T-helper 1 cell treated with Interleukin-12 subunit alpha and Interleukin-12 subunit beta and Interleukin-4 antibody, amounts not matched to agents 30 μg/mL and 1 μg/mL, for 36 hours (primary cell): ENCODE data around the gene KCNG1.
A peak's percentile ranks its signal among the peaks of the same experiment; 100 is the strongest.
"Not testable (repeated sequence)": the region's sequence is repeated elsewhere in the genome, so short reads cannot be mapped to it uniquely, and the experiment has no call there.

ENCODE experiments used
- H3K27ac Mint-ChIP-seq: one replicate; pipeline ENCODE4 v1.8.0; 2021; ENCODE audit warnings: mild to moderate bottlenecking, mixed read lengths
- H3K27me3 Mint-ChIP-seq: one replicate; pipeline ENCODE4 v1.8.0; 2021; ENCODE audit warnings: low read depth, mixed read lengths
- H3K36me3 Mint-ChIP-seq: one replicate; pipeline ENCODE4 v1.8.0; 2021; ENCODE audit warnings: low read depth, mixed read lengths
- H3K4me1 Mint-ChIP-seq: one replicate; pipeline ENCODE4 v1.8.0; 2021; ENCODE audit warnings: low read depth, mixed read lengths
- H3K4me3 Mint-ChIP-seq: one replicate; pipeline ENCODE4 v1.8.0; 2021; ENCODE audit warnings: mild to moderate bottlenecking, moderate library complexity, mixed read lengths
- H3K9me3 Mint-ChIP-seq: one replicate; pipeline ENCODE4 v1.8.0; 2021; ENCODE audit warnings: mixed read lengths

The KCNG1 gene

GRCh38 chr20:51022803-51023616 is at the start of gene KCNG1:
Gene KCNG1, minus strand, starts transcription at chr20:51023107. Its CDS starts 12,769 bp downstream, at chr20:51010338.
- Mint-ChIP-seq H3K36me3 (no peaks in the 10 kb centered on the region), H3K27ac (peak within 1 kb of the TSS; percentile 55), H3K4me1 (peaks cover 7% of the 10 kb centered on the region), H3K9me3 (no peaks in the 10 kb centered on the region), H3K4me3 (peak within 1 kb of the TSS; percentile 68), H3K27me3 (peaks cover 73% of the 10 kb centered on the region)

- H3K9me3 Mint-ChIP-seq: peaks cover 2% of the 10 kb centered on the region
- H3K36me3 Mint-ChIP-seq: no peaks in the 10 kb centered on the region
- no peak overlapping the region for H3K27ac Mint-ChIP-seq
- H3K27me3 Mint-ChIP-seq: peaks cover 9% of the 10 kb centered on the region
- H3K4me1 Mint-ChIP-seq: no peaks in the 10 kb centered on the region
- H3K4me3 Mint-ChIP-seq: no peak overlapping the region
Observed at GRCh38 chr20:51070621-51071020, 47.7 kb upstream of the KCNG1 start.

- no peaks in the 10 kb centered on the region for H3K4me1 Mint-ChIP-seq
- peaks cover 1% of the 10 kb centered on the region for H3K36me3 Mint-ChIP-seq
- peaks cover 3% of the 10 kb centered on the region for H3K27me3 Mint-ChIP-seq
- H3K9me3 Mint-ChIP-seq: peaks cover 4% of the 10 kb centered on the region
- H3K4me3 Mint-ChIP-seq: no peak overlapping the region
- no peak overlapping the region for H3K27ac Mint-ChIP-seq
Observed at GRCh38 chr20:51067792-51068191, 44.9 kb upstream of the KCNG1 start.

GRCh38 chr20:51065615-51066014 is 42.7 kb upstream of the KCNG1 start:
- H3K9me3 Mint-ChIP-seq: peaks cover 4% of the 10 kb centered on the region
- no peak overlapping the region for H3K4me3 Mint-ChIP-seq
- H3K27ac Mint-ChIP-seq: no peak overlapping the region
- peaks cover 3% of the 10 kb centered on the region for H3K27me3 Mint-ChIP-seq
- H3K4me1 Mint-ChIP-seq: no peaks in the 10 kb centered on the region
- H3K36me3 Mint-ChIP-seq: peaks cover 1% of the 10 kb centered on the region

- H3K4me3 Mint-ChIP-seq: no peak overlapping the region
- H3K27ac Mint-ChIP-seq: no peak overlapping the region
- H3K9me3 Mint-ChIP-seq: peaks cover 4% of the 10 kb centered on the region
- peaks cover 1% of the 10 kb centered on the region for H3K36me3 Mint-ChIP-seq
- H3K4me1 Mint-ChIP-seq: no peaks in the 10 kb centered on the region
- H3K27me3 Mint-ChIP-seq: peaks cover 3% of the 10 kb centered on the region
Observed at GRCh38 chr20:51064137-51064536, 41.2 kb upstream of the KCNG1 start.

GRCh38 chr20:51062065-51062464 is 39.2 kb upstream of the KCNG1 start:
- peaks cover 1% of the 10 kb centered on the region for H3K36me3 Mint-ChIP-seq
- no peaks in the 10 kb centered on the region for H3K4me1 Mint-ChIP-seq
- peaks cover 10% of the 10 kb centered on the region for H3K27me3 Mint-ChIP-seq
- H3K27ac Mint-ChIP-seq: no peak overlapping the region
- no peak overlapping the region for H3K4me3 Mint-ChIP-seq
- peaks cover 4% of the 10 kb centered on the region for H3K9me3 Mint-ChIP-seq

- Mint-ChIP-seq H3K9me3 (peaks cover 4% of the 10 kb centered on the region), H3K27me3 (peaks cover 11% of the 10 kb centered on the region), H3K27ac (no peak overlapping the region), H3K36me3 (peaks cover 1% of the 10 kb centered on the region), H3K4me3 (no peak overlapping the region), H3K4me1 (no peaks in the 10 kb centered on the region)
Observed at GRCh38 chr20:51061418-51062045, 38.6 kb upstream of the KCNG1 start.

GRCh38 chr20:51060301-51060700 is 37.4 kb upstream of the KCNG1 start:
- H3K4me1 Mint-ChIP-seq: no peaks in the 10 kb centered on the region

GRCh38 chr20:51059862-51060261 is 37.0 kb upstream of the KCNG1 start:
- Mint-ChIP-seq H3K4me3 (no peak overlapping the region), H3K27ac (no peak overlapping the region), H3K4me1 (no peaks in the 10 kb centered on the region), H3K9me3 (no peaks in the 10 kb centered on the region), H3K27me3 (peaks cover 10% of the 10 kb centered on the region), H3K36me3 (peaks cover 1% of the 10 kb centered on the region)

More at GRCh38 chr20:51060301-51060700, 37.4 kb upstream of the KCNG1 start:
- H3K27ac Mint-ChIP-seq: no peak overlapping the region
- peaks cover 7% of the 10 kb centered on the region for H3K27me3 Mint-ChIP-seq
- H3K4me3 Mint-ChIP-seq: no peak overlapping the region
- H3K36me3 Mint-ChIP-seq: peaks cover 1% of the 10 kb centered on the region
- no peaks in the 10 kb centered on the region for H3K9me3 Mint-ChIP-seq

- peaks cover 16% of the 10 kb centered on the region for H3K27me3 Mint-ChIP-seq
- H3K4me1 Mint-ChIP-seq: no peaks in the 10 kb centered on the region
- H3K27ac Mint-ChIP-seq: no peak overlapping the region
- no peak overlapping the region for H3K4me3 Mint-ChIP-seq
- H3K9me3 Mint-ChIP-seq: no peaks in the 10 kb centered on the region
- H3K36me3 Mint-ChIP-seq: no peaks in the 10 kb centered on the region
Observed at GRCh38 chr20:51058017-51058416, 35.1 kb upstream of the KCNG1 start.

GRCh38 chr20:51054233-51054632 is 31.3 kb upstream of the KCNG1 start:
- Mint-ChIP-seq H3K4me1 (no peaks in the 10 kb centered on the region), H3K27me3 (peaks cover 35% of the 10 kb centered on the region), H3K27ac (no peak overlapping the region), H3K9me3 (no peaks in the 10 kb centered on the region), H3K36me3 (no peaks in the 10 kb centered on the region), H3K4me3 (no peak overlapping the region)

GRCh38 chr20:51050531-51051075 is 27.7 kb upstream of the KCNG1 start:
- Mint-ChIP-seq H3K4me3 (no peak overlapping the region), H3K27me3 (peaks cover 34% of the 10 kb centered on the region), H3K4me1 (no peaks in the 10 kb centered on the region), H3K27ac (no peak overlapping the region), H3K9me3 (no peaks in the 10 kb centered on the region), H3K36me3 (no peaks in the 10 kb centered on the region)

- H3K27me3 Mint-ChIP-seq: peaks cover 19% of the 10 kb centered on the region
- no peak overlapping the region for H3K27ac Mint-ChIP-seq
- H3K4me1 Mint-ChIP-seq: no peaks in the 10 kb centered on the region
Observed at GRCh38 chr20:51046021-51046985, 23.4 kb upstream of the KCNG1 start.

GRCh38 chr20:51045492-51045891 is 22.6 kb upstream of the KCNG1 start:
- not testable (repeated sequence) for H3K27ac Mint-ChIP-seq, H3K36me3 Mint-ChIP-seq, H3K4me1 Mint-ChIP-seq, H3K9me3 Mint-ChIP-seq, H3K4me3 Mint-ChIP-seq
- peaks cover 16% of the 10 kb centered on the region for H3K27me3 Mint-ChIP-seq

More at GRCh38 chr20:51046021-51046985, 23.4 kb upstream of the KCNG1 start:
- Mint-ChIP-seq H3K36me3 (no peaks in the 10 kb centered on the region), H3K9me3 (no peaks in the 10 kb centered on the region), H3K4me3 (no peak overlapping the region)
